Measurements from ENCODE around the gene ACSS1. TPM values are rescaled to one million over a fixed set of nuclear protein-coding genes. Genes with fewer than 3 reads are reported as not detected.

ACSS1 gene
- total RNA-seq, 1 experiment from 2014 or later, result 0.61 TPM

DNA sequence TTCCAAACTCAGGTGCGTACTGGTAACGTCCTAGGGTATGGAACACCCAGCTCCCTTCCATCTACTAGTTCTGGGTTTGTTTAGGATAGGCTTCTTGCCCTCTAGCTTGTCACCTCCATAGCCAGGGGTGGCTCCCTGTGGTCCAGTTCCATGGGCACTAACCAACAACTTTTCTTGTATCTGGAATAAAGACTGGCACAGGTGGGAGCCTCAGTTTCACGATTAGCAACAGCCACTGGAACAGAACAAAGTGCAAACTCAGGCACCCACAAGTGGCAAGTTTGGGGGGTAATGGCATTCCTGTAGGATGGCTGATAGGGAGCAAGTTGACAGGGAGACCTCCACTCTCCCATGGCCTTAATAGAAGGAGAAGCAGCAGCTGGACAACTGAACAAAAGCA is 59.8 kb downstream of the ACSS1 start:
- no peak for TF ChIP-seq CTCF (conservative IDR thresholded peaks at IDR 0.05)
- Histone ChIP-seq H2BK15ac (ENCODE audit: low read depth, low read length) (no peak overlapping the region), H4K8ac (replicated peaks; ENCODE audit: insufficient read length, low read depth, low read length) (no peak overlapping the region), H3K14ac (ENCODE audit: insufficient read depth, low read length) (no peak overlapping the region), H2BK5ac (ENCODE audit: insufficient read length, low read length) (no peak overlapping the region), H4K20me1 (ENCODE audit: control insufficient read depth, insufficient read depth, insufficient read length) (peaks cover 2% of the 10 kb centered on the region), H2AK5ac (ENCODE audit: insufficient read length, low read length) (no peak overlapping the region), H3K79me1 (ENCODE audit: insufficient read depth, low read depth, low read length, poor library complexity, severe bottlenecking) (no peaks in the 10 kb centered on the region), H3T11ph (ENCODE audit: low read length) (no peak overlapping the region), H3K27me3 (ENCODE audit: insufficient read depth, low read length) (no peaks in the 10 kb centered on the region), H3K27ac (ENCODE audit: insufficient read length, low read depth, low read length) (no peak overlapping the region), H2BK120ac (ENCODE audit: low read depth, low read length, poor library complexity, severe bottlenecking) (no peak overlapping the region), H3K9me3 (ENCODE audit: control insufficient read depth, low read depth, low read length) (no peaks in the 10 kb centered on the region), H3K9ac (ENCODE audit: extremely low read depth, insufficient read length, low read length) (no peak overlapping the region), H2BK20ac (ENCODE audit: low read depth, low read length, poor library complexity, severe bottlenecking) (no peak overlapping the region), H3K23ac (ENCODE audit: insufficient read length, low read depth, low read length) (no peak overlapping the region), H3K4ac (ENCODE audit: low read depth, low read length) (no peak overlapping the region), H3K4me2 (ENCODE audit: insufficient read depth, insufficient read length, low read length) (no peak overlapping the region), H3K56ac (ENCODE audit: insufficient read length, low read depth, low read length) (no peak overlapping the region), H3K4me1 (ENCODE audit: insufficient read depth, low read length) (no peaks in the 10 kb centered on the region), H3K18ac (ENCODE audit: insufficient read length, low read depth, low read length) (no peak overlapping the region), H4K5ac (ENCODE audit: insufficient read length, low read depth, low read length) (no peak overlapping the region), H2AFZ (ENCODE audit: low read length) (no peak overlapping the region), H4K91ac (ENCODE audit: insufficient read length, low read depth, low read length) (no peak overlapping the region), H2BK12ac (ENCODE audit: insufficient read length, low read depth, low read length) (no peak overlapping the region), H3K23me2 (ENCODE audit: insufficient read length, low read depth, low read length, poor library complexity, severe bottlenecking) (peaks cover under 1% of the 10 kb centered on the region), H3K79me2 (ENCODE audit: insufficient read depth, low read length) (no peaks in the 10 kb centered on the region)
- Mint-ChIP-seq H3K9me3 (peaks cover 0 to 3% of the 10 kb centered on the region in 2 experiments; a peak in 2 of 5 replicates), H3K27me3 (ENCODE audit: low read depth) (peaks cover 59% of the 10 kb centered on the region), H3K27ac (no peak overlapping the region), H3K4me3 (no peak overlapping the region), H3K4me1 (peaks cover 15 to 22% of the 10 kb centered on the region in 2 experiments), H3K36me3 (ENCODE audit: insufficient read depth in 1 of 3, low read depth in 3 of 3) (no peaks in the 10 kb centered on the region)
- DNase-seq, result peak; percentile 4
- WGBS (ENCODE audit: extremely low coverage, insufficient read length, low lambda C conversion rate), result no CpG with 5 or more reads among the region's 3 CpGs

Data from H9 (cell line).